DND-41 (cell line): ENCODE results near the gene GRK3.

Source experiments
- CTCF ChIP-seq: IDR thresholded peaks from 2 replicates; pipeline ENCODE4 v1.5.1; 2012; ENCODE audit warnings: borderline replicate concordance, low read length, moderate library complexity, mild to moderate bottlenecking; ENCODE audit not compliant: poor library complexity, severe bottlenecking; ENCODE audit errors: extremely low read depth
- EZH2 ChIP-seq: IDR thresholded peaks from 3 replicates; pipeline ENCODE4 v1.6.1; 2012; ENCODE audit warnings: borderline replicate concordance, low read depth, mild to moderate bottlenecking, moderate library complexity, low read length, inconsistent platforms; ENCODE audit not compliant: severe bottlenecking

DNA sequence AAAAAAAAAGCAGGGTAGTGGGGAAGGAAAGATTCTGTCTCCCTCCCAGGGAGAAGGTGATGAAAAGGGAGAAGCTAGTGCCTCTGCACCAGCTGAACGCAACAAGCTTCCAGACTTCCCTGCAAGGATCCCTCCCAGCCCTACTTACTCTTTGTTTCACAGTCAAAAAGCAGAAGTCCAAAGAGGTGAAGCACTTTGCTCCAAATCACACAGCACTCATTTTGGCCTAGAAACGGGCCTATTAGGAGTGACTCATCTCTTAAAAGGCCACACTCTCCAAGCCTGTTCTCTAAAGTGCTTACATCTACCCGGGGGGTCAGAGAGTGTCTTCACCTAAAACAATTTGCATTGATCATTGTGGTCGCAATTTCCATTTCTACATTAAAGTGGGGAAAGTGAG, 17.7 kb upstream of the GRK3 start:
- TF ChIP-seq CTCF, result no peak
- no peak for TF ChIP-seq EZH2
